Peyer's patch (tissue), 4 donors: ENCODE results near the gene KCNJ6. TPM values are rescaled to one million over a fixed set of nuclear protein-coding genes. Genes with fewer than 3 reads are reported as not detected.
"Not testable (repeated sequence)": the region's sequence is repeated elsewhere in the genome, so short reads cannot be mapped to it uniquely, and the experiment has no call there.

Source experiments
- DNase-seq, 3 donors: peaks; one replicate each; pipeline ENCODE4 v3.0.0-alpha.2; 2017 to 2019
- H3K27ac ChIP-seq, 4 donors: fragments of 200-600 bp; sonication (generic); one replicate each; pipeline ENCODE4 v1.5.1; 2016 to 2019
- H3K27me3 ChIP-seq, 2 donors: fragments of 200-600 bp; sonication (generic); one replicate each; pipeline ENCODE4 v1.5.1; 2019
- H3K36me3 ChIP-seq, 3 donors: fragments of 200-600 bp; sonication (generic); one replicate each; pipeline ENCODE4 v1.5.1; 2016 to 2019
- H3K4me1 ChIP-seq, 4 donors: fragments of 200-600 bp; sonication (generic); one replicate each; pipeline ENCODE4 v1.5.1; 2016 to 2019
- H3K4me3 ChIP-seq, 4 donors: fragments of 200-600 bp; sonication (generic); 1 replicate in 3 of 4; 2 replicates in 1 of 4; pipeline ENCODE4 v1.5.1; 2016 to 2019; ENCODE audit warnings: mild to moderate bottlenecking in 1 of 4
- H3K9me3 ChIP-seq, 4 donors: fragments of 200-600 bp; sonication (generic); one replicate each; pipeline ENCODE4 v1.5.1; 2016 to 2019; ENCODE audit warnings: mild to moderate bottlenecking in 1 of 4
- POLR2A ChIP-seq, 2 donors: fragments of 450-650 bp; IDR thresholded peaks; one replicate each; pipeline ENCODE4 v1.5.1; 2017; ENCODE audit warnings: antibody characterized with exemption in 2 of 2, mild to moderate bottlenecking in 2 of 2, moderate library complexity in 2 of 2
- total RNA-seq, 4 donors: library from RNA; depleted of rRNA; stranded (reverse); fragments of >200 nt; gene quantifications; one replicate each; pipeline ENCODE4 v1.1.0, GENCODE V29; 2016
- TF ChIP-seq, protein P1 (sequence below), 6 experiments: fragments of 450-650 bp in 4 of 6; fragments of 200-600 bp in 2 of 6; sonication (generic) in 1 of 6; IDR thresholded peaks; one replicate each; pipeline ENCODE4 v1.5.1; 2017 to 2019; ENCODE audit warnings: antibody characterized with exemption in 6 of 6, mild to moderate bottlenecking in 3 of 6, moderate library complexity in 1 of 6

The KCNJ6 gene
- total RNA-seq, 4 donors from 2014 or later, result 0.13 to 0.83 (median 0.28) TPM

DNA sequence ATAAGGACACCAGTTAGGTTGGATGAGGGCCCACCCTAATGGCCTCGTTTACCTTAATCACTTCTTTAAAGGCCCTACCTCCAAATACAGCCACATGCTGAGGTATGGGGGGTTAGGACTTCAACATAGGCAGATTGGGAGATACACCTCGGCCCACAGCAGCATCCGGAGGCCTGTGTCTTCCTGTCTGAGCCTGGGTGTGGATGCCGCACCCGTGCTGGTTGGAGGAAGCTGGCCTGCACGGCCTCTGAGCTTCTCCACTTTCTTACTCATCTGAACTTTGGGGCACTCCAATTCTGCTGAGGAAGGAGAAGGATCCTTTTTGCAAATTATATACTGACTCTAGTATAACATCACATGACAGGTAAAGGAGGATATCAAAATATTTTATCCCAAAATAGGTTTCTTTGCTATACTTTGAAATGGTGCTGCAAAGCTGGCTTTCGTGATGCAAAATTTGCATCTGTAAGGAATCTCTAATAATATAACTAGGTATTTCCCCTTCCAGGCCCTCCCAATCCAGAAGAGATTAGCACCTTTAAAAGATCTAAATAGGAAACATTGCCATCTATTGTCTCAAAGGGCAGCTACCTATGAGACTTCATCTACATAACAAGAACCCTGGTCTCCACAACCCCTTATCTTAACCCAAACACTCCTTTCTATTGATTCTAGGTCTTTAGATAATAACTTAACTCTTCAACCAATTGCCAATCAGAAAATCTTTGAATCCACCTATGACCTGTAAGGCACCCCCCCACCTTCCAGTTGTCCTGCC, 247.6 kb downstream of the KCNJ6 start:
- Histone ChIP-seq H3K9me3 (no peaks in the 10 kb centered on the region), H3K4me1 (no peaks in the 10 kb centered on the region), H3K4me3 (no peak overlapping the region), H3K36me3 (no peaks in the 10 kb centered on the region), H3K27me3 (no peaks in the 10 kb centered on the region), H3K27ac (no peak overlapping the region)
- TF ChIP-seq POLR2A (IDR thresholded peaks at IDR 0.05), result no peak
- TF ChIP-seq, protein P1, sequence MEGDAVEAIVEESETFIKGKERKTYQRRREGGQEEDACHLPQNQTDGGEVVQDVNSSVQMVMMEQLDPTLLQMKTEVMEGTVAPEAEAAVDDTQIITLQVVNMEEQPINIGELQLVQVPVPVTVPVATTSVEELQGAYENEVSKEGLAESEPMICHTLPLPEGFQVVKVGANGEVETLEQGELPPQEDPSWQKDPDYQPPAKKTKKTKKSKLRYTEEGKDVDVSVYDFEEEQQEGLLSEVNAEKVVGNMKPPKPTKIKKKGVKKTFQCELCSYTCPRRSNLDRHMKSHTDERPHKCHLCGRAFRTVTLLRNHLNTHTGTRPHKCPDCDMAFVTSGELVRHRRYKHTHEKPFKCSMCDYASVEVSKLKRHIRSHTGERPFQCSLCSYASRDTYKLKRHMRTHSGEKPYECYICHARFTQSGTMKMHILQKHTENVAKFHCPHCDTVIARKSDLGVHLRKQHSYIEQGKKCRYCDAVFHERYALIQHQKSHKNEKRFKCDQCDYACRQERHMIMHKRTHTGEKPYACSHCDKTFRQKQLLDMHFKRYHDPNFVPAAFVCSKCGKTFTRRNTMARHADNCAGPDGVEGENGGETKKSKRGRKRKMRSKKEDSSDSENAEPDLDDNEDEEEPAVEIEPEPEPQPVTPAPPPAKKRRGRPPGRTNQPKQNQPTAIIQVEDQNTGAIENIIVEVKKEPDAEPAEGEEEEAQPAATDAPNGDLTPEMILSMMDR (IDR thresholded peaks at IDR 0.05), result no peak
- DNase-seq, result no peak

DNA sequence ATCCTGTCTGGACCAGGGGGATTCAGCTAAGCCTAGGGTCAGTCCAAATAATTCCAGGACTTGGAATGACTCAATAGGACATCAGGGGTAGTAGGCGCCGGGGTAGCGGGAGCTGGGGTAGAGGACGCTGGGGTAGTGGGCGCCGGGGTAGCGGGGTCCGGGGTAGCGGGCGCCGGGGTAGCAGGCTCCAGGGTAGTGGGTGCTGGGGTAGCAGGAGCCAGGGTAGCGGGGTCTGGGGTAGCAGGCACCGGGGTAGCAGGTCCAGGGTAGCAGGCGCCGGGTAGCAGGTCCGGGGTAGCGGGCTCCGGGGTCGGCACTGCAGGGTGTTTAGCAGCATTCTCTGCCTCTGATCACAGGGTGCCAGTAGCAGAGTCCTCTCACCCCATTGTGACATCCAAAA, 248.9 kb downstream of the KCNJ6 start:
- Histone ChIP-seq H3K4me3 (no peak overlapping the region), H3K27me3 (no peaks in the 10 kb centered on the region), H3K4me1 (no peaks in the 10 kb centered on the region), H3K27ac (no peak overlapping the region), H3K36me3 (no peaks in the 10 kb centered on the region), H3K9me3 (no peaks in the 10 kb centered on the region)
- no peak for DNase-seq
- TF ChIP-seq POLR2A (IDR thresholded peaks at IDR 0.05), result no peak
- TF ChIP-seq, protein P1 (IDR thresholded peaks at IDR 0.05), result no peak

DNA sequence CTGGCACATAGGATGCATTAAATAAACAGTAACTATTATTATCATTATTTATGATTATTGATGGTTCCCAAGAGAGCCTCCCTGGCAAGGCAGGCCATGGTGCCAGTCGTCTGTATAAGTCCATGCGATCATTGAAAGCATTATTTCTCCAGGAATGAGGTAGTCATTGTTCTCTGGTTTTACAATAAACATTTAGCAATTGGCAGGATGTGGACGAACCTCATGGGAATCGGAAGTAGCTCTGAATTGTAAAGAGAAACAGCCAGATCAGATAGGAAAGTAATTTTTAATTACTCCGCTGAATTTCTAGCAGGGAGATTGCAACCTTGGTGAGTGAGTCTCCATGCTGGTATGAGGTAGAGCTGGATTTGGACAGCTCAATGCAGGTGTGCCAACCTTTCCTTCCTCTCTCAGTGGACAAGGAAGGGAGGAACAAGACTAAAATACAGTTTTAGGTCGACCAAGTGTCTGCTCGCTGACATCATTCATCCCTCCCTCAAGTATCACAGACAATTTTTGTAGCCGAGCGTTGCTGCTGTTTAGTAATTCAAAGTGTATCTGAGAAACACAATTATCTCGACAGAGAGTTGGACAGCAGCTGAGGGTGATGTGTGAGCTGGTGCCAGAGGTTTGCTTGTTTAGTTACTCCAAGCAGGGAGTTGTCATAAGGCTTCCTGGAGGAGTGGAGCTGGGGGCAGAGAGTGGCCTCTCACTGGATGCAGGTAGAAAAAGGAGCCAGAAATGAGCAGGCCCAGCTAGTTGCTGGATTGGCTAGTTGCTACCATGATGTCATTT, 250.8 kb downstream of the KCNJ6 start:
- DNase-seq, result no peak
- no peak overlapping the region for H3K4me3 ChIP-seq
- H3K27me3 ChIP-seq, result no peaks in the 10 kb centered on the region
- TF ChIP-seq, protein P1 (IDR thresholded peaks at IDR 0.05), result no peak
- TF ChIP-seq POLR2A (IDR thresholded peaks at IDR 0.05), result no peak
- H3K36me3 ChIP-seq, result no peaks in the 10 kb centered on the region
- no peaks in the 10 kb centered on the region for H3K9me3 ChIP-seq
- H3K27ac ChIP-seq, result no peak overlapping the region
- H3K4me1 ChIP-seq, result no peaks in the 10 kb centered on the region

DNA sequence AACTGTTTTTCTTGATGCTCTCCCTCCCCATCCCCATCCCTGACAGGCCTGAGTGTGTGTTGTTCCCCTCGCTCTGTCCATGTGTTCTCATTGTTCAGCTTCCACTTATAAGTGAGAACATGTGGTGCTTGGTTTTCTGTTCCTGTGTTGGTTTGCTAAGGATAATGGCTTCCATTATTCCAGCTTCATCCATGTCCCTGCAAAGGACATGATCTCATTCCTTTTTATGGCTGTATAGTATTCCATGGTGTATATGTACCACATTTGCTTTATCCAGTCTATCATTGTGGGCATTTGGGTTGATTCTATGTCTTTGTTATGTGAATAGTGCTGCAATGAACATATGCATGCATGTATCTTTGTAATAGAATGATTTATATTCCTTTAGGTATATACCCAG, 254.0 kb downstream of the KCNJ6 start:
- DNase-seq, H3K36me3 ChIP-seq, H3K27me3 ChIP-seq, H3K9me3 ChIP-seq, H3K4me1 ChIP-seq, H3K27ac ChIP-seq, H3K4me3 ChIP-seq: not testable (repeated sequence)

DNA sequence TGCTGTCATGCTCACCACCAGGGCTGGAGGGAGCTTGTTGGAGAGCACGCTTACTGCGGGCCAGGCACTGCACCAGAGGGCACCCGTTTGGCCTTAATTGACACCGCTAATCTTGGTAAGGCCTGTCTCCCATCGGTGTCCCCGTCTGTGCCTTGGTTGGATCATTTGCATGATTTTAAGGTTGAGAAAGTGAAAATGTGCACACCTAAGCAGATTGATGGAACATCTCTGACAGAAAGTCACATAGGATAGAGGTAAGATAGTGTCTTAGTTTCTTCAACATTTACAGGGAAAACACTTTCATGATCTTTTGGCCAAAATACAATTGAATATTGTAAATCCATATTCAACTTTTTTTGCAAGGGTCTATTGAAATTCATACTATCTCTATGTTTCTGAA, 255.5 kb downstream of the KCNJ6 start:
- Histone ChIP-seq H3K36me3 (no peaks in the 10 kb centered on the region), H3K27ac (no peak overlapping the region), H3K9me3 (no peaks in the 10 kb centered on the region), H3K4me3 (no peak overlapping the region), H3K27me3 (no peaks in the 10 kb centered on the region), H3K4me1 (no peaks in the 10 kb centered on the region)
- TF ChIP-seq, protein P1 (IDR thresholded peaks at IDR 0.05), result no peak
- TF ChIP-seq POLR2A (IDR thresholded peaks at IDR 0.05), result no peak
- DNase-seq, result no peak

DNA sequence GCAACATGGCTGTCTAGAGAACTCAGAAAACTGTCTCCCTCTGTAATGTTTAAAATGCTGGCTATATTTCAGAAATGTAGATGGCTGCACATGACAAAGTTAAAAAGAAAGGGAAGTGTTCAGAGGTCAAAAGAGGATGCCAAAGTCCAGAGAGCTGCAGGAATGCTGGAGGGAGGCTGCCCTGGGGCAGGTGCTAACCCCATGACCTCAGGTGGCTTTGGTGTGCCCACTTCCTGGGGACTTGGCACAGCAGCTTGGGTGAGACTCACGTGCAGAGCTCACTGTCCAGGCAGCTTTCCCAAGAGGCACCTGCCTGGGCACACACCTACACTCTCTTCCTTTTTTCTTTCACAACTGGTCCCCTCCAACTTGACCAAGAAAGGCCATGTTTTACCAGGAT, 256.4 kb downstream of the KCNJ6 start:
- H3K4me1 ChIP-seq, result no peaks in the 10 kb centered on the region
- no peak for DNase-seq
- no peaks in the 10 kb centered on the region for H3K9me3 ChIP-seq
- TF ChIP-seq, protein P1 (IDR thresholded peaks at IDR 0.05), result no peak
- TF ChIP-seq POLR2A (IDR thresholded peaks at IDR 0.05), result no peak
- no peak overlapping the region for H3K27ac ChIP-seq
- H3K4me3 ChIP-seq, result no peak overlapping the region
- no peaks in the 10 kb centered on the region for H3K36me3 ChIP-seq
- H3K27me3 ChIP-seq, result no peaks in the 10 kb centered on the region
